Peyer's patch (tissue), 4 donors: ENCODE results near the gene ASCC1.

Experiments used
- POLR2A ChIP-seq, 2 donors: fragments of 450-650 bp; IDR thresholded peaks; one replicate each; pipeline ENCODE4 v1.5.1; 2017; ENCODE audit warnings: antibody characterized with exemption in 2 of 2, mild to moderate bottlenecking in 2 of 2, moderate library complexity in 2 of 2
- TF ChIP-seq, protein P1 (sequence below), 6 experiments: fragments of 450-650 bp in 4 of 6; fragments of 200-600 bp in 2 of 6; sonication (generic) in 1 of 6; IDR thresholded peaks; one replicate each; pipeline ENCODE4 v1.5.1; 2017 to 2019; ENCODE audit warnings: antibody characterized with exemption in 6 of 6, mild to moderate bottlenecking in 3 of 6, moderate library complexity in 1 of 6

- TF ChIP-seq, protein P1, sequence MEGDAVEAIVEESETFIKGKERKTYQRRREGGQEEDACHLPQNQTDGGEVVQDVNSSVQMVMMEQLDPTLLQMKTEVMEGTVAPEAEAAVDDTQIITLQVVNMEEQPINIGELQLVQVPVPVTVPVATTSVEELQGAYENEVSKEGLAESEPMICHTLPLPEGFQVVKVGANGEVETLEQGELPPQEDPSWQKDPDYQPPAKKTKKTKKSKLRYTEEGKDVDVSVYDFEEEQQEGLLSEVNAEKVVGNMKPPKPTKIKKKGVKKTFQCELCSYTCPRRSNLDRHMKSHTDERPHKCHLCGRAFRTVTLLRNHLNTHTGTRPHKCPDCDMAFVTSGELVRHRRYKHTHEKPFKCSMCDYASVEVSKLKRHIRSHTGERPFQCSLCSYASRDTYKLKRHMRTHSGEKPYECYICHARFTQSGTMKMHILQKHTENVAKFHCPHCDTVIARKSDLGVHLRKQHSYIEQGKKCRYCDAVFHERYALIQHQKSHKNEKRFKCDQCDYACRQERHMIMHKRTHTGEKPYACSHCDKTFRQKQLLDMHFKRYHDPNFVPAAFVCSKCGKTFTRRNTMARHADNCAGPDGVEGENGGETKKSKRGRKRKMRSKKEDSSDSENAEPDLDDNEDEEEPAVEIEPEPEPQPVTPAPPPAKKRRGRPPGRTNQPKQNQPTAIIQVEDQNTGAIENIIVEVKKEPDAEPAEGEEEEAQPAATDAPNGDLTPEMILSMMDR (IDR thresholded peaks at IDR 0.05), result no peak
- no peak for TF ChIP-seq POLR2A (IDR thresholded peaks at IDR 0.05)
Measured at GRCh38 chr10:72167118-72167517, 49.0 kb downstream of the ASCC1 start.
